GM18508 (cell line): ENCODE measurements around the gene LDLRAD4.
A peak's percentile ranks its signal among the peaks of the same experiment; 100 is the strongest.

Experiments used
- ATAC-seq: cut with Tn5 transposase; IDR thresholded peaks from one replicate; pipeline ENCODE4 v1.9.1; 2021; ENCODE audit warnings: moderate number of reproducible peaks; ENCODE audit not compliant: insufficient read depth, unreplicated experiment

LDLRAD4 gene

GRCh38 chr18:13492314-13492713, 273.8 kb downstream of the LDLRAD4 start:
- ATAC-seq = no peak

DNA sequence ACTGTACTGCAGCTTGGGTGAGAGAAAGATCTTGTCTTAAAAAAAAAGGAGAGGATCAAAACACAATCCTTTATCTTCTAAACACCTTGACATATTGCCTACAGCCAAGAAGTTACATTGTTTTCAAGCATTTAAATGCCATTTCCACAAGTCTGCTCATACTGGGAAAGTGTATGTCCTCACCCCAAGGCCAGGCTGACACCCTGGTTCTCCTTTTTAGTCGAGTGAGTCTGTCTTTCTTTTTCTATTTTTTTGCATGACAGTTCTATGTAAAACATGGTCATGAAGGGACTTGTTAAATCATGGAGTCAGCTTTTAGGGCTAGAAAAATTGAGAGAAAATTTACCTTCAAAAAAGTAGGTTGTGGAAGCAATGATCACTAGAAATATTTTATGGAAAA, 274.5 kb downstream of the LDLRAD4 start:
- no peak for ATAC-seq

- no peak for ATAC-seq
Measured at GRCh38 chr18:13493725-13494124, 275.2 kb downstream of the LDLRAD4 start.

GRCh38 chr18:13494871-13495445, 276.4 kb downstream of the LDLRAD4 start:
- no peak for ATAC-seq

- no peak for ATAC-seq
Measured at GRCh38 chr18:13495961-13496360, 277.4 kb downstream of the LDLRAD4 start.

DNA sequence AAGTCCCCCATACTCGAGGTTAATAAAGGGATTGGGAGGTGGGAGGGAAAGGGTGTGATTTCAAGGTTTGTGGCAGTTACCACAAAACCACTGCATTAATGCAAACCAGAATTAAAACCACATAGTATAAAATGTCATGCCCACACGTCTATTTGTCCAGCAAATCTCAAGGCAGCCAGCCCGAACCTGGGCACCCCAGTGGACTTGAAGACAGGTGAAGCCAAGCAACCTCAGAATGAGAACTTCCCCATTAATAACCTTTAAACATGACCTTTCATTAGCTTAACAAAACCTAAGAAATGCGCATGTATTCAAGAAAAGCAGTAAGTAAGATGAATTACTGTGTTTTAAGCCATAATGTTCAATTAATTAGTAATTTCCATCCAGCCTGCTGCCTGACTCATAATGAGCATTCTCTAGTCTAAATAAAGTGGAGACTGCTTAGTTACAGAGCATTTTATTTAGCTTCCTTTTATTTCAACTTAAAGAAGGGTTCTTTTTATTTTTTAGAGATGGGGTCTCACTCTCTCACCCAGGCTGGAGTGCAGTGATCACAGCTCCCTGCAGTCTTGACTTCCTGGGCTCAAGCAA, 278.2 kb downstream of the LDLRAD4 start:
- ATAC-seq = no peak

DNA sequence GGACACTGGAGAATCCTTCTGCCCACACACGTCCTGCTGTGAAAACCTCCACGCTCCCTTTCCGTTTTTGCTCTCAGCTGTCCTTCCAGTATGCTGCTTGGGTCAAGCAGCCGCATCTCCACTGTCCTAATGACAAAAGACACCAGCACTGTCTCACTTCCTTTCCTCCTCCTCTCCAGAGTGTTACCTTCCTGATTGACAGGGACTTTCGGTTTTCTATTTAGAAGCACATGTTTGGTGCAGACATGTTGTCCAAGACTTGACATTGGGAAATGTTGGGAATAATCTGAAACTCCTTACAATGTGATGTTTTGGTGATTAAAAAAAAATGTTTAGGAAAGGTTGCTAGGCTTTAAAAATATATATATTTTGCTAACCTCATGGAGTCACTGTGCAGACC, 281.2 kb downstream of the LDLRAD4 start:
- ATAC-seq = no peak

- no peak for ATAC-seq
Measured at GRCh38 chr18:13500227-13500865, 281.8 kb downstream of the LDLRAD4 start.

- no peak for ATAC-seq
Measured at GRCh38 chr18:13500869-13501542, 282.4 kb downstream of the LDLRAD4 start.

DNA sequence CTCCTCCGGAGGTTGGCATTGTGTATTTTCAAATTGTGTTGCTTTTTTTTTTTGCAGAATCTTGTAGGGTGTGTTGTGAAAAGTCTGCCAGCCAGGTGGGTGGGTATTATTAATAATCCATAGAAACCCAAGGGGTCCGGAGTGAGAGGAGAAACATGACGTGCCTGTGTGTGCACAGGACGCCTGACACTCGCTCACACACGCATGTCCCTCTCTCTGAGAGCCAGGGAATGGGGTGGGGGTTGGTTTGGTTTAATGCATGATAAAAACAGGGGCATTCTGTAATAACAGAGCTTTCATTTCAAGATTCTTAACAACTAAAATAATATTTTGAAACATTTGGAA, 283.0 kb downstream of the LDLRAD4 start:
- ATAC-seq = no peak

- peak; percentile 53 for ATAC-seq
Measured at GRCh38 chr18:13501891-13502290, 283.3 kb downstream of the LDLRAD4 start.

GRCh38 chr18:13502585-13502984, 284.0 kb downstream of the LDLRAD4 start:
- no peak for ATAC-seq

DNA sequence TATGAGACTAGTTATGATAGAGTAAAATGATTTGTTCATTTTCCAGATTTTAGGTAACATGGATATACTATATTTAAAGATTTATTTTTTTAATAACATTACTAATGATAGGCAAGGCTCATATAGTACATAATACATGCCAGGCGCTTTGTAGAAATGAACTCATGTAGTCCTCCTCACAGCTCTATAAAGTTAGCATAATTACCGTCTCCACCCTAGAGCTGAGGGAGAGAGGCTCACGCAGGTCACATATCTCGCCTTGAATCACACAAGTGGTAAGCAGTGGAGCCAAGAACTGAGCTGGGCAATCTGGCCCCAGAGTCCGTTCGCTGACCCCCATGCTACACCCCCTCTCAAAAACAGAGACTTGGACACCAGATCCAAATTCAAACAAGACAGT, 285.3 kb downstream of the LDLRAD4 start:
- no peak for ATAC-seq

DNA sequence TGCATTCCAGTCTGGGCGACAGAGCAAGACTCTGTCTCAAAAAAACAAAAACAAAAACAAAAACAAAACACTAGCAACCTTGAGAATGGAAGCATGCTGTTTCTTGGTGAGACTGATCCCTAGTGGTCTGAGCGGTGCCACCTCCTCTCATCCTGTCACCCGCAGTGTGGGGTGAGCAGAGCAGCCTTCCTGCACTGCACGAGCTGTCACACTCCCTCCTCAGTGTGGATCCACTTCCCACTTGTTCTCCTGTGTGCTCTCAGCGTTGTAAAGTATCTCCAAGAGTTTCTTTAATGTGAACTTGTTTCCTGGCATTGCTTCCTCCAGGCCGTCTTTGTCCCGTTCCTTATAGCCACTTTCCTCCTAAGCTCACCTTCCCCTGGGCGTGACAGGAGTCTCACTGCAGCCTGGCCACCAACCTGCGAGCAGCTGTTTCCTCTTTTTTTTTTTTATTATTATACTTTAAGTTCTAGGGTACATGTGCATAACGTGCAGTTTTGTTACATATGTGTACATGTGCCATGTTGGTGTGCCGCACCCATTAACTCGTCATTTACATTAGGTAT, 287.3 kb downstream of the LDLRAD4 start:
- no peak for ATAC-seq

DNA sequence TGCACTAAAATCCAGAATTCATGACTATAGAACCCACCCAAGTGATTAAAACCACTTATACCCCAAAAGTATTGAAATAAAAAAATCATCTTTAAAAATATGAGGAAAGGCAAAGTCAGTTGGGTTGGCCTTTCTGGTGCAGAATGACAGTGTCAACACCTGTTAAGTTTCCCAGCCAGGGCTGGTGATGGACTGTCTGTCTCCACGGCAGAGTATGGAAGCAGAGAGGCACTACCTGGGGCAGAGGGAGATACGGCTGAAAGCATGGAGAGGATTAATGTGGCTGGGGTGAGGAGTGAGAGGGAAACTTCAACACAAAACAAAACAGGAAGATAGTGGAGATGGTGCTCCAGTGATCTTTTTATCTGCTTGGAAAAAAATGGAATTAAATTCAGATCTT, 292.0 kb downstream of the LDLRAD4 start:
- ATAC-seq = no peak

GRCh38 chr18:13511961-13512577, 293.5 kb downstream of the LDLRAD4 start:
- no peak for ATAC-seq

GRCh38 chr18:13513021-13513420, 294.5 kb downstream of the LDLRAD4 start:
- ATAC-seq = no peak

DNA sequence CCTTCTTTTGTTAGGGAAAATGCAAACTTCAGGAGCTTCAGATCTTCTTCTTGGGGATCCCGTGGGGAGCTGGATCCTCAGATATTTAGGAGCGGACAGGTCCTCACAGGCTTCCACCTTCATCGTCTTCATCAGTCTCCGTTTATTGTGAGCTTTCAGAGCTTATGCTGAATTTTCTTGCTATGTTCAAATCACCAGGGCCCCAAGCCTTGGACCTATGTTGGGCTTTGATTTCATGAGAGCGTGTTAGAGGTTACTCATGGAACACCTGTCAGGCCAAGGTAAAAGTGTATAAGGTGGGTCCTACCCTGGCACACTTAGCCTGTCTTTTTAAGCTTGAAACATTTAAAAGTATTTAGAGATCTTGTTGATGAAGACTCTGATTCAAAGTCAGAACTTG, 294.9 kb downstream of the LDLRAD4 start:
- ATAC-seq = no peak

DNA sequence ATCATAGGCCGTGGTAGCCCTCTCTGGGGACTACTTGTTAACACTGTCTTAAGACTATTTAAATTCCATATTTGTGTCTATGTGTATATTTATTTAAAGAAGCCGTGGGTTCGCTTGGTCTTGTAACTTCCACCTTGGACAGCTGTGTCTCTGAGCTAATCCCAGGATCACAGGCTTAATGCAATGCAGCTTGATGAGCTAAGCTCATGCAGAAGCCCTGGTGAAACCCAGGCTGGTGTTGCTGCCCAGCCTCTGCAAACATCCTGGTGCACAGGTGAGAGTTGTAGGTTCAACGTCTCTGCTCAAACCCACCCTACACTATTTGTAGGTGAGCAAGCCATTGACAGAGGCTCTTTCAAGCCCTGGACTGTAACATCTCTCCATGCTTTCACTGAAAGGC, 296.0 kb downstream of the LDLRAD4 start:
- no peak for ATAC-seq

GRCh38 chr18:13516855-13517254, 298.3 kb downstream of the LDLRAD4 start:
- no peak for ATAC-seq

- ATAC-seq = no peak
Measured at GRCh38 chr18:13517369-13517768, 298.8 kb downstream of the LDLRAD4 start.
